DLD1 (cell line): ENCODE results near the gene THRB.

Experiments used
- in situ Hi-C: cut with HindIII; loops from 2 replicates; pipeline ENCODE4 v1.10.0; 2017; ENCODE audit warnings: low sequenced_read_pairs

THRB gene

DNA sequence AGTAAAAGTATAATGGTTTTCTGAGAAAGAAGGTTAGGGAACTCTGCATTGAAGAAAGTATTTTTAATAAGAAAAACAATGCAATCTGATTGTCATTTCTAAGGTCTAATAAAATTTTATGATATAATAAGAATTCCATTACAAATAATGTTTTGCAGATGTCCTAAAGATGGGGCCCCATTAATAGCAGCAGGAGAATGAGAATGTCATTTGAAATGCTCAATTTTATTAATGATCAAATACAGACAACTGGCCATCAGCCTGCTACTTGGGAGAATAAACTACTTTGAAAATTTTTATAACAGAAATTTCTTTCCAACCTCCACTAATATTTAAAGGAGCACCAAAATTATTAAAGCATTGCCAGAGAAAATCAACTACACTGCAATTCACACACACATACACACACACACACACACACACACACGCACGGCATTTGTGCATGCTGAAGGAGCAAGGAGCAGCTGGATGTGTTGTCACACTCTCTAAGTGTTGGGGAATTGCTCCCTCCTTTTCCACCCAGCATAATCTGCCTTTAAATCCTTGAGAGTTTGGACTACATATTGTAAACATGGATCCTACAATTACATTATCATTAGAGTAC, 109.5 kb downstream of the THRB start:
- in situ Hi-C loops = no loop called here

DNA sequence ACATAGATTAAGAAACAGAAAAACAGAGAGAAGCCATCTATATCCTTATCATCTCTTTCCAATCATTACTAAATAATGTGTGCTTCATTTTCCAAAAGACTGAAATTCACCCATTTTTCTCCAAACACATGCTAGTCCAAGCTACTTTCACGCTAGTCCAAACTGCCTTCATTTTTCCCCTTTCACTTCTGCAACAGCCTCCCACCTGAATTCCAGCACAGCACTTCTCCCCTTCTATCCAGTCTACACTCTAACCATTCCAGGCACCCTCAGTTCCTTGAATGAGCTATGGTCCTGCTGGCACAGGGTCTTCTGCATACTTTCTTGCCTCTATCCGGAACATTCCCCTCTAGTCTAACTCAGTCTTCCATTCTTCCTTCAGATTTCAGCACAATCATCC, 112.0 kb downstream of the THRB start:
- in situ Hi-C loops = no loop called here

DNA sequence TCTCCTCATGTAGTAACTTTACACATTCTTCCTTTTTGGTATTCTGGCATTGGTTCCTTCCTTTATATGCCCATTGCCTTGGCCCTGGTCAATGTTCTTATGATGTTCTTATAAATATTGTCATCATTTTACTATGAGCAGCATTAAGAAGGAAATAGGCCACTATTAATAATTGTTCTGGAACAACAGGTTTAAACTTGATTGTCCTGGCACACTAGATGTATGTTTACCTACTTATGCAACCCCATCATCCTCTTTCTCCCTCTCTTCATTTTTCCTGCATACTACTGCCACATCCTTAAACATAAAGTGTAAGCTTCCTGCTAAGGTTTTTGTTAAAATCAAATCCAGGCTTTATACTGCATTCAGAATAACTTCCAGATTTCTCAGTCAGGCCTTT, 114.7 kb downstream of the THRB start:
- in situ Hi-C loops = no loop called here

DNA sequence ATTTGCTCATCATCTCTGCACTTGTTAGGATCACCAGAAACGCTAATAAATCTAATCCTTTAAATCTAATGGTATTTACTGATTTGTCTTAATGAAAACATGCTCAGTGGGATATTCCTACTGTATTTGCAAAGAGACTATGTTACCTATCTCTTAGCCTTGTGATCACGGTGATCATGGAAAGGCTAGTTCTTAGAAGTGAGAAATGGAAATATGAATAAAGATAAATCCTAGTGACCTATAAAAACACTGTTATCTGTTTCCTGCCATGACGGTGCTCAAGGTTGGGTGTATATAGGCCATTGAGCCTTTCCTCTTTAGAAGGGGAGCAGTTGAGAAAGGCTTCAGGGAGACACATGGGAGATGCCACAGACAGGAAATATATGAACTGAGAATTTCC, 116.3 kb downstream of the THRB start:
- in situ Hi-C loops = no loop called here

DNA sequence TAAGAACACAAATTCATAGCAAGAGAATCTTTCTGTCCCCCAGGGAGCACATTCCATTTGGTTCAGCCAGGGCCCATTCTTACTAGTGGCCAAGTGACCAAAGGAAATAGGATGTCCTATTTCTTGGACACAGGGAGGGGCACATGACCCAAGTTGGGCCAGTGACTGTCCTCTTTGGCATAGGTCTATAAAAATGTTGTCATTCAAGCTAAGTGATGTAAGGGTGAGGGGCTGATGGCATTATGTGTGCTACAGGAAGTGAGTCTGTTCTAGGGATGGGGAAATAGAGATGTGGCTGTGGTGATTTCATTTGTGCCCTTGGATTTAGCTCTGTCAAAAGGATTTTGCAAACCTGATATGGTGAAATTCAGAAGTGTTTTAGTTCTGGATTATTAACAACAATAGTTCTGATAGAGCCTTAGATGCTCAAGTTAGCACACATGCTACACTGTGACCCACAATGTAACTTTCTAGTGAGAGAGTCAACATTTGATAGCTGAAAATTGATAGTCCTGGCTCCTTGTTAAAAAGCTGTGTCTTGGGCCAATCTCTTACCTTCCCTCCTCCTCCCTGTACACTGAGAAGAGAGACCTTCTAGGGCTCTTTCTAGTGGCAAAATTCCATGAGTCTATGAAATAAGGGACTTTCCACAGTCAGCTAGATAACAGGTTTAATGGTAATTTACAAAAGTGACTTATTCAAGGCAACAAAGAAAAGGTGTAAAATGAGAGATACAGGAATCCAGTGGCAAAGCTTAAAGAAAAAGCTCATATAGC, 117.2 kb downstream of the THRB start:
- in situ Hi-C loops = no loop called here

DNA sequence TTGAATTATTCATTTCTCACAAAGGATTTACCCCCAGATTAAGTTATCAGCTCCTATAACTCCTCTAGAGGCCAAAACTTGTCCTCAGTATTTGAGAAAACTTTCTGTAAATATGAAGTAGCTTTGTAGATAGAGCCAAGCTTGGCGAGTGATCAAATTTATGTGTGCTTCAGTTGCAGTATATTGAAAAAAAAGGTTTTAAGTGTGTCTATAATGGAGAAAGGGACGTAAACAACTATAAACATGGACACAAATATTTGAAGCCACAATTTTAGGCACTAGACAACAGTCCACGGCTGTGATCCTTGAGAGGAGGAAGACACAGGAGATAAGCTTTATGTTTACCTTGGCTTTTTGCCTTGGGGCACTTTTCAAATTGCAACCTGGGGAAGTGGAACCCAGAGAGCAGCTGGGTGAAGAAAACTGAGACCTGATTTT, 118.7 kb downstream of the THRB start:
- in situ Hi-C loops = no loop called here

DNA sequence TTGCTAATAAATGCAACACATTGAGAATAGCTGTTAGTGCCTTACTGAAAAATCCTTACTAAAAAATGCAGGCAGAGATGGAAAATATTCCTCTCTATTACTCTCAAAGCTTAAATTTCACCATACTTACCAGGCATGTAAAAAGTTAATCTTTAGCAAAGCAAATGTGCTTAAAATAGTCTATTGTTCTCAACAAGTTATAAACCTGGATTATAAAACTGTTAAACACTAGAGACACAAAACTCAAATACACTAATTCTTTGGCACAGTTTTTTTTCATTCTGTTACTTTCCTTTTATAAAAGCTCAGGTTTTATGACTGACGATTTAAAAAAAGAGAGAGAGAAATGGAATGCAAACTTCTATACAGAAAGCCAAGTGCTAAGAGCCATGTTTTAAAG, 119.8 kb downstream of the THRB start:
- in situ Hi-C loops = no loop called here

DNA sequence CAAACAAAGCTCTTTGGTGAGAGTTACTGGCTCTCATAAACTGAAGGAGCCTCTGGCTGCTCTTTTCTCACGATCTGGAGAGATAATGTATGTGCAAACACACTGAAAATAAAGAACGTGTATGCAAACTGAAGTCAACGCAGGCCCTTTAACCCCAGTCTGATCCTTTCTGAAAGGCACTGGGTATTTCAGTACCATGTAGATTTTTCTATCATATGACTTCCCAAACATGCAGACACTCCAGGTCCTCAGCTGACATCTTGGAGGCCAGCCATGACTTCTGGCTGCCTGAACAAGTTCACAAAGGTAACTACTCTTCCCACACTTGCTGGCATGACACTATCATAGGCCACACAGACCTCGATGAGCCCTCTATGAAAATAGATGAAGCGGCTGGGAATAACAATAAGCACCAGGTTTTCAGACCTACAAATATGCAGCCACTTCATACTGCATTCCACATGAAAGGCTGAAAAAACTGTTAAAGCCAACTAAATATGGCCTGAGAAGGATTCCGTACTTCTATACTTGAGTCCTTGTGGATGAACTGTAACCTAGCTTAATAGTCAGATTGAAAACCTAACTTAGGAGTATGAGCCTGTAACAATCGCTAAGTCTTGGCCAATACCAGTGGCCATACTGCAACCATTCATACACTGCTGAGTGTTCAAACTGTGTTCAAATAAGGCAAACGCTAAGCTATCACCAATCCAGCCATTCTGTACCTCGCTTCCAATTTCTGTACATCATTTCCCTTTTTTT, 121.3 kb downstream of the THRB start:
- in situ Hi-C loops = no loop called here

DNA sequence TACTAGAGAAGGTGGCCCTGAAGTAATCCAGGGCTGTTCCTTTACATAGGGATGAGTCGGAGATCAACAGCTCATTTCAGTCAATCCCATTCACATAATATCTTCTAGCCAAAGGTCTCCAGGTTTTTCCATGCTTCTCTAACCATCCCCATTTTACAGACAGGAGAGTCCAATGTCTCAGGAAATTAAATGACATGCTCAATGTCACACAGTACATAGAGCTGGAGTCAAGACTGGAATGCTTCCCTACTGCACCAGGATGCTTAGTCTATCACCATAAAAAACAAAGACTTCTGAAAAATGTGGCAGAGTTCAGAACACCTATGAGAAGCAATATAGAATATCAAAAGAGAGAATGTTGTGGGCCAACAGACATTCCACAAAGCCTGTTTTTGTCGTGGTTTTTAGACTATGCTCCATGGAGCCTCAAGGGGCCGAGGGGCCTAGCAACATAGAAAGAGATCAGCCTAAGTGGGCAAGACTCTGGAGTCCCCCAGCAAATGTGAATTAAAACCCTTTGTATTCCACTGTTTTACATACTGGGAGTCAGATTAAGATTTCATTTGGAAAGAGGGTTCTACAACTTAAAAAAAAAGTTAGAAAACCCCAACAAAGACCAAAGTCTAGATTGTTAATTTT, 122.0 kb downstream of the THRB start:
- in situ Hi-C loops = no loop called here

DNA sequence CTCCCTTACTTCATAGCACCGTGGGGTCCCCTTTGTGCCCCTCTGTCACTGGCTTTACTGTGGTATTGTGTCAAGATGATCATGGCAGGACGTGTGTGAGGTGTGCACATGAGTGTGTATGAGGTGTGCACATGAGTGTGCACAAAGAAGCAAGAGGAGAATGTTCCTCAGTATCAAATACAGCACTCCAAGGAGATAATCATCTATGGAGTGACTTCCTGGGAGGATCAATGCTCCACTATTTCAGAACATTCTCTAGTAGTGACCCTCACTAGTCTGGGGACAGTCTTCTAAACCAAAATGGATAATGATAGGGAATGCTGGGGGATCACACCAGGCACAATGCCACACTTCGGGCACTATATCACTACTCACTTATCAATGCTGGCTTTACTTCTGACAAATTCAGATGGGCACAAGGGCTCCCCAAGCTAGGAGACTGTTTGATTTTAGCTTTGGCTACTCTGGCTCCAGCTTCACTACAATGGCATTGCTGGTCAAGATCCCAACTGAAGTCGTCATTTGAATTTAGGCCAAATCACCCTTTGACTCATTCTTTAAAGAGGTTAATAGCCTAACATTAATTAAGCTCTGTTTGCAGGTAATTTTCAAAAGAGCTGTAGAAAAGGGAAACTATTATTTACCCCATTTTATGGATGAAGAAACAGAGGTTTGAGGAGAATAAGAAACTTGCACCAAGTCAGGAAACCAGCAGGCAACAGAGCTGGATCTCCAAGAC, 124.1 kb downstream of the THRB start:
- in situ Hi-C loops = no loop called here

DNA sequence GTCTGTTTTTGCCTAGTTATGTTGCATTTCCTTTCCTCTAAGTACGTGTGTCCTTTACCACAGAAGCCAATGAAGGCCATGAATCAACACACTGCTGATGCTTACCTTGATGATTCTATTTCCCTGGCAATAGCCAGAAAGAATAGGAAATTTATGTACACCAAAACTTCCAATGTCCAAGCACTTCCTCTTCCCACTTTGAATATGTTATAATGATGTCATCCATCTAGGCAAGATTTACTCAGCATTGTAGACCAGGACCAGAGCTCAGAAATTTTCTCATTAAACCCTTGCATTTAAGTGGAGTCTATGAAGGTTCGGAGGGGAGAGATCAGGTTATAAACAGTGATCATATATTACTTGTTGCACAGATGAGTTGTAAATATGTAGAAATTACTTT, 126.0 kb downstream of the THRB start:
- in situ Hi-C loops = no loop called here

DNA sequence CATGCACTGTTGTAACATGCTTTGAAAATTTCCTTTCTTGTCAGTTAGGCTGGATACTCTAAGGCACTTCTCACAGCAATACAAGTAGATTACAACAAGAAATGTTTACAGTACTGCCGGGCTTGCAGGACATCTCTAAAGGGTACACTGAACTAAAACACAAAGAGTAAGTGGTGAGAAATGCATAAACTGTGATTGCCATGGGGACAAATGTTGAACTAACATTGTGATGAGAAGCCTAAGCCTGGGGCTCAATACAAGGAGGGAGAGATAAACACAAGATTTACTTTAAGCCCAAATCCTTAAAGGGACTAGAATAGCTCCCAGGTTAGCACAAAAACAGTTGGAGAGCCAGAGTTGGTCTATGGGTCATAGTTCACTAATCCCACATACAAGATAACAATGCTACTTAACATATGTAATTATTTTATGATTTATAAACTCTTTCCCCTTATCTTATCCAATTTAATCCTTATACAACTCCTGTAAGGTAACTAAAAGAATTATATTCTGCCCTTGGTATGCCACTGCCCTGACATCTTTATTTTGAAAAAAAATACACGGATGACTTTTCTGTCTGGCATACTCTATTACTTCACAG, 126.9 kb downstream of the THRB start:
- in situ Hi-C loops = no loop called here

DNA sequence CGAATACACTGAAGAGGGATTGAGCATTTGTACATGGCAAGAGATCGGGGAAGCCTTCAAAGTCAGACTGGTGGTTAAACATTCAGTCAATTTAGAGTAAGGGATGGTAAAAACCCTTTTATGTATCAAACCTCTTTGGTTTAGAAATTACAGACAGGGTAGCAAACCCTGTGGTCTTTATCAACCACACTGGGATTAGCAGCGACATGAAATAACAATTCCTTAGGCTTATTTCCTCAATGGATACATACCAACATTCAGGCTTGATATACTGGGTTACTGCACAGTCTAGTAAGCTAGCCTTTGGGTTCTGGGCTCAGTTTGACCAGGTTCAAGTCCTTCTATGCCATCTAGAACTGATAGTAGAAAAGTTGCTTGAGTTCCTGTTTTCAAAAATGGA, 127.4 kb downstream of the THRB start:
- in situ Hi-C loops = no loop called here

DNA sequence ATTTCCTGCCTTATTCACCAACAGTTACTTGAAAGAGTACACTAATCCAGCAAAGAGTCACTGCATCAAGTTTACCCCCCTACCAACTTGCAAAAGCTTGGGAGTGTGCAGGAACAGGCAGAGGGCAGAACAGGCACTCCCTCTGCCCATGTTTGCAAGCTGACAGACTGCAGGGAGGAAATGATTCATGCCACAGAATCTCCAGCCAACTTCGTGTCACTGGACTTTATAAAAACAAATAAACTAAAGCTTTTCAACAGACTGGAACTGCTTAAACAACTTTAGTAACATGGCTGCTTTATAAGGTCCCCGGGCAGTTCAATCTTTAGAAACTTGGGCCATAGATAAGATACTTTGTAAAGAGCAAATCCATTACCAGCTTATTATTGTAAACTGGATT, 129.5 kb downstream of the THRB start:
- in situ Hi-C loops = no loop called here

DNA sequence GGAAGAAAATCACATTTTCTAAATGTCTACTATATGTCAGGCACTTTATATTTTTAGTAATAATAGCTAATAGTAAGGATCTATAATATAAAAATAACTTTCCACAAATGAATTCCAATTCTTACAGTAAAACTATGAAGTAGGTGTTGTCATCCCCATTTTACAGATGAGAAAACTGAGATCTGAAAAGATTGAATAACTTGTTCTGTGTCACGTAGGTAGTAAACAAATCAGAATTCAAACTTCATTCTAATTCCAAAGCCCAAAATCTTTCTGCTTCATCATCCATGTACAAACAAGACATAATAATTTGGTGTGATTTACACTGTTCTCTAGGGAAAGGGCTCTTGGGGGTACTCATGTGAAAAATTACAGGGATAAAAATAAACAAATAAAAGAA, 130.3 kb downstream of the THRB start:
- in situ Hi-C loops = no loop called here

DNA sequence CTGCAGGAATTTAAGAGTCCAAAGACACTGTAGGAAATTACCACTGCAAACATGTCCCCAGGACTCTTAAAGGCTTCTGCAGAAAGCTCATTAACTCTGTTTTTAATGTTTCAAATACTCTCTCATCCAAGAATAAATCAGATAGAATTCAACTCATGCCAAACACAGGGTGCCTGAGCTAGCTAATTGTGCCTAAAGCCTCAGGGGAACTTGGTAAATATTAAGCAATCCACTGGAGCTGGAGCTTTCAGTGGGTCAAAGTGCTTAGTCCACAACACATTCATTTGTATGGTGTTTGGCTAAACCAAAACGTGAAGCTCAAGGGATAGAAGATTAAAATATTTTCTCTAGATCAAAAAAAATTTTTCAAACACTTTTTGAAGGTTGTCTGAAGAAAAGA, 131.4 kb downstream of the THRB start:
- in situ Hi-C loops = no loop called here

DNA sequence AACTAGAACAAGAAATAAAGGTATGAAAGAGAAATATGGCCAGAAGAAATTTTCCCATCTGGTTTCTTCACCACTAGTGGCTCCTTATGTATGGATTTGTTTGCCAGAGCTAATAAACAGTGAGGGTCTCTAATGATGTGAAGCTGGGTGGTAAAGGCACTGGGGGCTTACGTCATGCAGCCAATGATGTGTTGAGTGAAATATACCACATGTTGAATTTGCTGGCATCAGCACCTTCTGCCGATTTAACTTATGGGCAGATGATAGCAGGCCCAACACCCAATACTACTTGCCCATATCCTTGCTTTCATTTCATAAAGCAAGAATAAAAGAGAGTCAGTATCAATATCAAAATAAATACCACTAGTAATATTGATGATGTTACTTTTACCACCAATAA, 133.0 kb downstream of the THRB start:
- in situ Hi-C loops = no loop called here

DNA sequence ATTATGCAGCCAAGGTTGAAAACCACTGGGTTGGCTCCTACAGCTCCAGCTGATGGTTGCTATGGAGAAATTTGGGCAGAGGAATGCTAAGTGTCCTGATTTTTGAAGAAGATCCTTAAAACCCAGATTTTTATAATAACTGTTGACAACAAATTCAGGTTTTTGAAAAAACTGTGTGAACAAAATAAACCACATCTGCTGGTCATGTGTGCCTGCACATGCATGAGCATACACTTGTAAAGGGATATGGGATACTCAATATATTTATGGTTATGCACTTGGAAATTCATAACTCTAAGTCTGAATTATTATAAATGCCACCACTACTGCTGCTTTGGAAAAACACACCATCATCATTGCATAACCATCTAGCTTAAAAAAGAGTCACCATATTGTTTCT, 133.7 kb downstream of the THRB start:
- in situ Hi-C loops = no loop called here

DNA sequence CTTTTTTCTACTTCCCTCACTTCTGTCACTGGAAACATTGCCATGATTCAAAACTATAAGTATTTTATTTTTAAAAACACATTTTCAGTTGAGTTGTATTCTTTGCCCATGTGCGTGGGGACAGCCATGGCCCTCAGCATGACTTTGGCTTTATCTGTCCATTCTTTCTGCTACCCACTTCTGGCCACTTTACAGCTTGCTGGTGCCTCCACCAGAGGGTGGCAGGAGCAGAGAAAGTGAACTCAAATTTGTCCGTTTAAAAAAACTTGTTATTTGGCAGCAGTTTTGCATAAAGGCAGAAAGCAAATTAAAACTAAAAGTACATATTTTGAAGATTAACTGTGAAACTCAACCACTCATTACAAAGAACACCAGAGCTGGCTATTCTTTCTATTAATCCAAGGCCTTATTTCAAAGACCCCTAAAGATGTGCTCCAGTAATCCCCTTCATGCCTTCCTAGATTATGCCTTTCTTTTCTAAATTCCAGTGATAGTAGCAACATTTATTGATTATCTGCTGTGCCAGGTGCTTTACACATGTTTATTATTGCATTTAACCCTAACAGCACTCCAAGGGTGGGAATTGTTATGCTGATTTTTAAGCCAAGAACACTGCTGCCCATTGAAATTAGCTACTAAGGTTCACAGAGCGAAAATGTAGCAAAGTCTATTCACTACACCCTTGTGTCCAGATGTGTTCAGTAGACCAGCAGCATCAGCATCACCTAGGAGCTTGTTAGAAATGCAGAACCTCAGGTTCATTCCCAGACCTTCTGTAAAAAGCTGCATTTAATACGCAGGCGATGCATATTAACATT, 134.8 kb downstream of the THRB start:
- in situ Hi-C loops = no loop called here

DNA sequence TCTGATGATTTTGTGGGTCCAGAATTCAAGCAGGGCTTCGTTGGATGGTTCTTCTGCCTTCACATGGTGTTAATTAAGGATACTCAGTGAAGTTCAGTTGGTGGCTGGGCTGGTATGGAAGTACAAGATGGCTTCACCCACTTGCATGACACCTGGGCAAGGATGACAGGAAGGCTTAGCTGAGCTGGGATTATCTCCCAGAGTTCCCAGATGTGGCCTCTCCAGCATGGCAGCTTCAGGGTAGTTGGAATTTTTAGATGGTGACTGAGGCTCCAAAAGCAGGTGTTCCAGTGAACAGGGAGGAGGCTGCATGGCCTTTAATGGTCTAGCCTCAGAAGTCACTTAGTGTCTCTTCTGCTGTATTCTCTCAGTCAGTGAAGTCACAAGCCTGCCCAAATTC, 135.5 kb downstream of the THRB start:
- in situ Hi-C loops = no loop called here
